CD14-positive monocyte (primary cell): ENCODE results near the gene MRPL43. TPM values are rescaled to one million over a fixed set of nuclear protein-coding genes. Genes with fewer than 3 reads are reported as not detected.
A peak's percentile ranks its signal among the peaks of the same experiment; 100 is the strongest.

Experiments
- DNase-seq, 3 donors: peaks; one replicate each; pipeline ENCODE4 v3.0.0-alpha.2; 2011 to 2022
- H2AFZ ChIP-seq: 2 replicates; pipeline ENCODE4 v1.6.0; 2012; ENCODE audit warnings: mild to moderate bottlenecking, low read depth, low read length, inconsistent platforms; ENCODE audit not compliant: insufficient read depth, poor library complexity, severe bottlenecking
- H3K27ac ChIP-seq, 2 donors: 1 replicate in 1 of 2; 2 replicates in 1 of 2; pipeline ENCODE4 v1.5.1; 2012 to 2013; ENCODE audit warnings: low read length in 2 of 2, control low read depth in 1 of 2, inconsistent platforms in 1 of 2, low read depth in 1 of 2, mild to moderate bottlenecking in 1 of 2
- H3K27me3 ChIP-seq, 2 donors: one replicate each; pipeline versions ENCODE4 v1.6.0 to v1.6.1; 2011 to 2013; ENCODE audit warnings: low read length in 2 of 2; ENCODE audit not compliant: control insufficient read depth in 2 of 2, insufficient read depth in 2 of 2
- H3K36me3 ChIP-seq, 2 donors: replicated peaks in 1 of 2; 1 replicate in 1 of 2; 2 replicates in 1 of 2; pipeline versions ENCODE4 v1.5.1 to v1.6.1; 2012 to 2013; ENCODE audit warnings: low read length in 2 of 2, control low read depth in 1 of 2, inconsistent platforms in 1 of 2, mild to moderate bottlenecking in 1 of 2; ENCODE audit not compliant: insufficient read depth in 2 of 2, control insufficient read depth in 1 of 2
- H3K4me1 ChIP-seq, 2 donors: 1 replicate in 1 of 2; 2 replicates in 1 of 2; pipeline versions ENCODE4 v1.5.1 to v1.6.1; 2012 to 2013; ENCODE audit warnings: low read length in 2 of 2, control low read depth in 1 of 2, inconsistent platforms in 1 of 2, mild to moderate bottlenecking in 1 of 2, moderate library complexity in 1 of 2; ENCODE audit not compliant: insufficient read depth in 2 of 2, control insufficient read depth in 1 of 2
- H3K4me2 ChIP-seq: replicated peaks from 2 replicates; pipeline ENCODE3; 2012; ENCODE audit warnings: low read length, moderate library complexity, mild to moderate bottlenecking; ENCODE audit not compliant: poor library complexity, severe bottlenecking; ENCODE audit errors: extremely low read depth
- H3K4me3 ChIP-seq, 3 experiments: fragments of 200-600 bp in 1 of 3; sonication (generic) in 1 of 3; replicated peaks in 1 of 3; 1 replicate in 2 of 3; 2 replicates in 1 of 3; pipeline ENCODE4 v1.5.1; 2011 to 2013; ENCODE audit warnings: low read length in 3 of 3, mild to moderate bottlenecking in 3 of 3, control low read depth in 2 of 3, low read depth in 2 of 3, inconsistent platforms in 1 of 3, moderate library complexity in 1 of 3
- H3K79me2 ChIP-seq: 2 replicates; pipeline ENCODE4 v1.6.0; 2012; ENCODE audit warnings: mild to moderate bottlenecking, control low read depth, inconsistent platforms, low read length, moderate library complexity; ENCODE audit not compliant: insufficient read depth
- H3K9ac ChIP-seq: 2 replicates; pipeline ENCODE4 v1.6.0; 2017; ENCODE audit warnings: low read length, mild to moderate bottlenecking; ENCODE audit not compliant: insufficient read depth, poor library complexity, severe bottlenecking
- H3K9me3 ChIP-seq, 2 donors: replicated peaks in 1 of 2; 1 replicate in 1 of 2; 2 replicates in 1 of 2; pipeline versions ENCODE4 v1.5.1 to v1.6.1; 2012 to 2013; ENCODE audit warnings: low read length in 2 of 2, control low read depth in 1 of 2; ENCODE audit not compliant: control insufficient read depth in 1 of 2, insufficient read depth in 1 of 2
- H4K20me1 ChIP-seq: 2 replicates; pipeline ENCODE4 v1.6.0; 2012; ENCODE audit warnings: mild to moderate bottlenecking, low read length, control low read depth, moderate library complexity; ENCODE audit not compliant: insufficient read depth
- H3K27ac Mint-ChIP-seq, 7 donors: one replicate each; pipeline ENCODE4 v1.8.0; 2020; ENCODE audit warnings: mild to moderate bottlenecking in 7 of 7, mixed read lengths in 7 of 7, moderate library complexity in 6 of 7, inconsistent platforms in 2 of 7
- H3K27me3 Mint-ChIP-seq, 3 donors: one replicate each; pipeline ENCODE4 v1.8.0; 2021 to 2022; ENCODE audit warnings: low read depth in 3 of 3, mild to moderate bottlenecking in 3 of 3, mixed read lengths in 3 of 3, moderate library complexity in 3 of 3, inconsistent platforms in 1 of 3
- H3K36me3 Mint-ChIP-seq, 2 donors: one replicate each; pipeline ENCODE4 v1.8.0; 2020; ENCODE audit warnings: mixed read lengths in 2 of 2, inconsistent platforms in 1 of 2, mild to moderate bottlenecking in 1 of 2
- H3K4me1 Mint-ChIP-seq: one replicate; pipeline ENCODE4 v1.8.0; 2020; ENCODE audit warnings: mild to moderate bottlenecking, mixed read lengths
- H3K4me3 Mint-ChIP-seq, 2 donors: one replicate each; pipeline ENCODE4 v1.8.0; 2020; ENCODE audit warnings: mild to moderate bottlenecking in 2 of 2, mixed read lengths in 2 of 2, moderate library complexity in 1 of 2
- H3K9me3 Mint-ChIP-seq, 7 donors: one replicate each; pipeline ENCODE4 v1.8.0; 2020 to 2022; ENCODE audit warnings: mixed read lengths in 7 of 7, mild to moderate bottlenecking in 6 of 7, moderate library complexity in 6 of 7, inconsistent platforms in 2 of 7
- CTCF ChIP-seq: fragments of 200-600 bp; IDR thresholded peaks from one replicate; pipeline ENCODE4 v1.8.0; 2022; ENCODE audit warnings: antibody characterized with exemption, mild to moderate bottlenecking
- WGBS: methylation state at CpG from one replicate; pipeline ENCODE4 v1.1.5; 2013; ENCODE audit warnings: missing lambda C conversion rate; ENCODE audit not compliant: insufficient coverage; 5-methylcytosine and 5-hydroxymethylcytosine counted together
- intact Hi-C, 2 donors: fragments of 100-400 bp; cut with micrococcal nuclease; formaldehyde crosslinking; loops; one replicate each; pipeline versions ENCODE4 v1.15.0 to v1.15.1; 2023
- polyA plus RNA-seq, 3 donors: library from polyadenylated mRNA; depleted of rRNA in 1 of 3; unstranded in 2 of 3; stranded (reverse) in 1 of 3; fragments of 300-500 nt in 2 of 3; fragments of >200 nt in 1 of 3; fragmentation: Illumina TruSeq in 2 of 3; gene quantifications; 1 replicate in 2 of 3; 2 replicates in 1 of 3; pipeline ENCODE4 v1.2.3, GENCODE V29; 2012 to 2021

Gene MRPL43
- polyA plus RNA-seq, 3 donors, result 69.5 to 123 (median 98.0) TPM

GRCh38 chr10:101003639-101004206, 16.4 kb upstream of the MRPL43 start:
- H3K9me3 Mint-ChIP-seq, result no peaks in the 10 kb centered on the region
- intact Hi-C loops, result no loop called here
- peaks cover 19% of the 10 kb centered on the region for H3K4me1 Mint-ChIP-seq

GRCh38 chr10:101002456-101002855, 15.2 kb upstream of the MRPL43 start:
- Mint-ChIP-seq H3K36me3 (peaks cover 11 to 20% of the 10 kb centered on the region in 2 donors), H3K27me3 (peaks cover 0 to 7% (median 4%) of the 10 kb centered on the region in 3 donors), H3K9me3 (no peaks in the 10 kb centered on the region), H3K27ac (peak overlapping the region in 1 of 7 donors; percentile 66), H3K4me3 (no peak overlapping the region), H3K4me1 (peaks cover 29% of the 10 kb centered on the region)
- intact Hi-C loops, result no loop called here
- H3K9ac ChIP-seq, result no peak overlapping the region
- no peaks in the 10 kb centered on the region for H4K20me1 ChIP-seq
- no peak overlapping the region for H3K27ac ChIP-seq
- no peak overlapping the region for H3K4me3 ChIP-seq
- TF ChIP-seq CTCF, result no peak
- H3K4me2 ChIP-seq, result no peak overlapping the region
- H3K36me3 ChIP-seq, result peaks cover 3 to 12% of the 10 kb centered on the region in 2 donors
- 89% methylated on average over 10 of the region's 11 CpGs for WGBS
- no peaks in the 10 kb centered on the region for H3K9me3 ChIP-seq
- no peaks in the 10 kb centered on the region for H3K27me3 ChIP-seq
- DNase-seq, result no peak
- H3K79me2 ChIP-seq, result peaks cover 5% of the 10 kb centered on the region
- H2AFZ ChIP-seq, result no peak overlapping the region
- H3K4me1 ChIP-seq, result peaks cover 27 to 38% of the 10 kb centered on the region in 2 donors

More at GRCh38 chr10:101003639-101004206, 16.4 kb upstream of the MRPL43 start:
- no peak overlapping the region for H3K4me2 ChIP-seq
- H3K79me2 ChIP-seq, result peaks cover 5% of the 10 kb centered on the region
- no peaks in the 10 kb centered on the region for H3K27me3 ChIP-seq
- H4K20me1 ChIP-seq, result no peaks in the 10 kb centered on the region
- H3K4me3 Mint-ChIP-seq, result no peak overlapping the region
- H3K36me3 Mint-ChIP-seq, result peaks cover 11 to 20% of the 10 kb centered on the region in 2 donors
- H3K27me3 Mint-ChIP-seq, result peaks cover 0 to 4% (median 4%) of the 10 kb centered on the region in 3 donors
- 98% methylated on average over 16 of the region's 18 CpGs for WGBS
- peaks cover 16 to 25% of the 10 kb centered on the region in 2 donors for H3K4me1 ChIP-seq
- H2AFZ ChIP-seq, result no peak overlapping the region
- no peaks in the 10 kb centered on the region for H3K9me3 ChIP-seq
- DNase-seq, result no peak
- no peak overlapping the region for H3K4me3 ChIP-seq
- H3K9ac ChIP-seq, result no peak overlapping the region
- peaks cover 3 to 12% of the 10 kb centered on the region in 2 donors for H3K36me3 ChIP-seq
- peak overlapping the region in 1 of 7 donors; percentile 33 for H3K27ac Mint-ChIP-seq
- TF ChIP-seq CTCF, result no peak
- no peak overlapping the region for H3K27ac ChIP-seq
